ENCODE data around the gene CPED1.

- no peak for TF ChIP-seq CTCF (IDR thresholded peaks at IDR 0.05)
- no peak for TF ChIP-seq EZH2phosphoT487 (IDR thresholded peaks at IDR 0.05)
- TF ChIP-seq EZH2 (IDR thresholded peaks at IDR 0.05), result no peak
Measured at GRCh38 chr7:121156825-121157224, 168.3 kb downstream of the CPED1 start.
